Parathyroid adenoma (tissue), 2 donors: ENCODE data around the gene TEN1.

Experiments
- H2AFZ ChIP-seq: fragments of 300-600 bp; sonication (generic); one replicate; pipeline ENCODE4 v1.7.0; 2017; ENCODE audit warnings: antibody characterized with exemption, mild to moderate bottlenecking
- H3K27ac ChIP-seq: fragments of 300-600 bp; sonication (generic); one replicate; pipeline ENCODE4 v1.7.0; 2017
- H3K27me3 ChIP-seq: fragments of 300-600 bp; sonication (generic); one replicate; pipeline ENCODE4 v1.7.0; 2017; ENCODE audit warnings: low read length; ENCODE audit not compliant: control insufficient read depth, insufficient read depth
- H3K36me3 ChIP-seq: fragments of 300-600 bp; sonication (generic); one replicate; pipeline ENCODE4 v1.7.0; 2017; ENCODE audit warnings: low read length; ENCODE audit not compliant: control insufficient read depth, insufficient read depth
- H3K4me1 ChIP-seq: fragments of 300-600 bp; sonication (generic); one replicate; pipeline ENCODE4 v1.7.0; 2017; ENCODE audit warnings: control low read depth
- H3K4me2 ChIP-seq: fragments of 300-600 bp; sonication (generic); one replicate; pipeline ENCODE4 v1.7.0; 2017; ENCODE audit warnings: low read length
- H3K4me3 ChIP-seq: fragments of 300-600 bp; sonication (generic); one replicate; pipeline ENCODE4 v1.7.0; 2017; ENCODE audit warnings: low read depth, low read length
- H3K79me2 ChIP-seq: fragments of 300-600 bp; sonication (generic); one replicate; pipeline ENCODE4 v1.7.0; 2017; ENCODE audit warnings: control low read depth
- H3K9ac ChIP-seq: fragments of 300-600 bp; sonication (generic); one replicate; pipeline ENCODE4 v1.7.0; 2017; ENCODE audit warnings: mild to moderate bottlenecking
- H3K9me3 ChIP-seq: fragments of 300-600 bp; sonication (generic); one replicate; pipeline ENCODE4 v1.7.0; 2017; ENCODE audit warnings: low read length; ENCODE audit not compliant: control insufficient read depth
- CTCF ChIP-seq: fragments of 300-600 bp; sonication (generic); IDR thresholded peaks from one replicate; pipeline ENCODE4 v1.7.0; 2017; ENCODE audit warnings: antibody characterized with exemption, mild to moderate bottlenecking
- donor health status: primary hyperparathyroidism.

Gene TEN1

GRCh38 chr17:75978938-75979704 is at the start of gene TEN1, which contains the start of gene ACOX1:
TEN1 (plus strand) TSS chr17:75979240; CDS start chr17:75986193, 6,953 bp downstream.
ACOX1 (minus strand) TSS chr17:75979166; CDS start chr17:75979073, 93 bp downstream.
- TF ChIP-seq CTCF, result peak; percentile 46
- H2AFZ ChIP-seq, result peak within 1 kb of the TSS; percentile 76
- peak within 1 kb of the TSS; percentile 82 for H3K9ac ChIP-seq
- H3K4me1 ChIP-seq, result peaks cover 6% of the 10 kb centered on the region
- H3K27ac ChIP-seq, result peak within 1 kb of the TSS; percentile 95
- H3K27me3 ChIP-seq, result no peaks in the 10 kb centered on the region
- H3K9me3 ChIP-seq, result no peaks in the 10 kb centered on the region
- H3K36me3 ChIP-seq, result no peaks in the 10 kb centered on the region
- peak within 1 kb of the TSS; percentile 62 for H3K4me2 ChIP-seq
- peak within 1 kb of the TSS; percentile 98 for H3K4me3 ChIP-seq
- peaks cover 12% of the 10 kb centered on the region for H3K79me2 ChIP-seq

GRCh38 chr17:75931062-75931461 is 48.0 kb upstream of the TEN1 start:
- Histone ChIP-seq H3K79me2 (no peaks in the 10 kb centered on the region), H3K4me1 (no peaks in the 10 kb centered on the region), H3K9ac (no peak overlapping the region), H3K4me3 (no peak overlapping the region), H3K9me3 (no peaks in the 10 kb centered on the region), H3K4me2 (no peak overlapping the region), H3K36me3 (no peaks in the 10 kb centered on the region), H3K27ac (no peak overlapping the region), H2AFZ (no peak overlapping the region), H3K27me3 (no peaks in the 10 kb centered on the region)
- TF ChIP-seq CTCF, result no peak

GRCh38 chr17:75932852-75933251 is 46.2 kb upstream of the TEN1 start:
- Histone ChIP-seq H3K9ac (no peak overlapping the region), H3K4me2 (no peak overlapping the region), H3K27ac (no peak overlapping the region), H3K9me3 (no peaks in the 10 kb centered on the region), H3K4me3 (no peak overlapping the region), H3K79me2 (no peaks in the 10 kb centered on the region), H3K36me3 (no peaks in the 10 kb centered on the region), H2AFZ (no peak overlapping the region), H3K4me1 (no peaks in the 10 kb centered on the region), H3K27me3 (no peaks in the 10 kb centered on the region)
- no peak for TF ChIP-seq CTCF

- no peaks in the 10 kb centered on the region for H3K36me3 ChIP-seq
- H2AFZ ChIP-seq, result no peak overlapping the region
Measured at GRCh38 chr17:75933808-75934207, 45.2 kb upstream of the TEN1 start.

More at GRCh38 chr17:75933808-75934207, 45.2 kb upstream of the TEN1 start:
- no peak overlapping the region for H3K27ac ChIP-seq
- H3K9me3 ChIP-seq, result no peaks in the 10 kb centered on the region
- H3K4me1 ChIP-seq, result no peaks in the 10 kb centered on the region
- H3K9ac ChIP-seq, result no peak overlapping the region
- H3K4me3 ChIP-seq, result no peak overlapping the region
- H3K27me3 ChIP-seq, result no peaks in the 10 kb centered on the region
- H3K79me2 ChIP-seq, result no peaks in the 10 kb centered on the region
- TF ChIP-seq CTCF, result no peak
- H3K4me2 ChIP-seq, result no peak overlapping the region
